GM18499 (cell line): ENCODE results near the gene APOBEC2.

ENCODE experiments used
- ATAC-seq: cut with Tn5 transposase; IDR thresholded peaks from one replicate; pipeline ENCODE4 v1.9.1; 2021; ENCODE audit warnings: moderate number of reproducible peaks; ENCODE audit not compliant: insufficient read depth, unreplicated experiment

The APOBEC2 gene

GRCh38 chr6:41079080-41079479 is 26.1 kb downstream of the APOBEC2 start:
- ATAC-seq: no peak

GRCh38 chr6:41080621-41081020 is 27.6 kb downstream of the APOBEC2 start:
- no peak for ATAC-seq

GRCh38 chr6:41083072-41083471 is 30.1 kb downstream of the APOBEC2 start:
- no peak for ATAC-seq

GRCh38 chr6:41085182-41085581 is 32.2 kb downstream of the APOBEC2 start:
- ATAC-seq: no peak

- no peak for ATAC-seq
These were observed 35.4 kb downstream of the APOBEC2 start for GRCh38 chr6:41088451-41088850.

- no peak for ATAC-seq
These were observed 38.1 kb downstream of the APOBEC2 start for GRCh38 chr6:41090841-41091761.

- ATAC-seq: no peak
These were observed 39.6 kb downstream of the APOBEC2 start for GRCh38 chr6:41092421-41093140.

GRCh38 chr6:41093729-41094128 is 40.7 kb downstream of the APOBEC2 start:
- no peak for ATAC-seq

GRCh38 chr6:41097467-41098090 is 44.6 kb downstream of the APOBEC2 start:
- ATAC-seq: no peak

GRCh38 chr6:41098366-41098765 is 45.4 kb downstream of the APOBEC2 start:
- ATAC-seq: no peak

- ATAC-seq: no peak
These were observed 47.9 kb downstream of the APOBEC2 start for GRCh38 chr6:41100871-41101287.

GRCh38 chr6:41103847-41104246 is 50.8 kb downstream of the APOBEC2 start:
- ATAC-seq: no peak

GRCh38 chr6:41111017-41111416 is 58.0 kb downstream of the APOBEC2 start:
- no peak for ATAC-seq
